NK-92 (cell line): Measurements from ENCODE around the gene IZUMO4.

Experiments used
- DNase-seq: peaks from one replicate; lab custom pipeline; 2025; ENCODE audit not compliant: unreplicated experiment; lab: John Stamatoyannopoulos, UW

Gene IZUMO4

DNA sequence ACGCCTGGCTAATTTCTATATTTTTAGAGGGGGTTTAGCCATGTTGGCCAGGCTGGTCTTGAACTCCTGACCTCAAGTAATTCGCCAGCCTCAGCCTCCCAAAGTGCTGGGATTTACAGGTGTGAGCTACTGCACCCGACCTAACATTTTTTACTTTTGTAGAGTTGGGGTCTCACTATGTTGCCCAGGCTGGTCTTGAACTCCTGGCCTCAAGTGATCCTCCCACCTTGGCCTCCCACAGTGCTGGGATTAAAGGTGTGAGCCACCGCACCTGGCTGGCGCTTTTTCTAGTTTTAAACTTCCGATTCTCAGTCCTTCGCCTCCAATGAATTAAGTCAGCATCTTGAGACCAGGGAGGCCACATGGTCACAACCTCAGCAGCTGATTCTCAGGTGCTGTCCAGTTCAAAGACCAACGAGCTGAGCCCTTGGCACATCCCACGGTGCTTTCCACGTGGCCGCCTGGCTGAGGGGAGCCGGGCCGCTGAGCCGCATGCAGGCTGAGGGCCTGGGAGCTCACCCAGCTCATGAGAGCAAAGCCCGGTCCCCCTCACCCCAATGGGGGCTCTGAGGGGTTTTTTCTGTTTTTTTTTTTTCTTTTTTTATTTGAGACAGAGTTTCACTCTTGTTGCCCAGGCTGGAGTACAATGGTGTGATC, 45.6 kb downstream of the IZUMO4 start:
- DNase-seq = no peak

DNA sequence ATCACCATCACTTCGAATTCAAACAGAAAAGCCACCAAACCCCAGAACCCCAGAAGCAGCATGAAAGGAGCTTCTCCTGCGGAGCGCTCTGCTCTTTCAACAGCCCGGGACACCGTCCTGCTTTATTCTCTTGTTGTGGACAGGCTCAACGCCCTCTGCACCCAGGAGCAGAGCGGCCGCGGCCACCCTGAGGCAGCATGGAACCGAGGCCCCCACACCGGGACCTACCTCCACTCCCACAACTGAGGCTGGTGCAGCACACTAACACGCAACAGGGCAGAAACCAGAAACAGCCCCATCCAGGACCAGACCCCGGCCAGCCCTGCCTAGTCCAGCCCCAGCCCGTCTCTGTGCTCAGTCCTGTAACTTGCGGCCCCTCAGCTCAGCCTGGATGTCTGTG, 47.5 kb downstream of the IZUMO4 start:
- DNase-seq = no peak

- DNase-seq = no peak
Observed at GRCh38 chr19:2145831-2146241, 49.1 kb downstream of the IZUMO4 start.

GRCh38 chr19:2148482-2149135, 51.9 kb downstream of the IZUMO4 start:
- DNase-seq = no peak
